ENCODE measurements around the gene WASHC3.

DNA sequence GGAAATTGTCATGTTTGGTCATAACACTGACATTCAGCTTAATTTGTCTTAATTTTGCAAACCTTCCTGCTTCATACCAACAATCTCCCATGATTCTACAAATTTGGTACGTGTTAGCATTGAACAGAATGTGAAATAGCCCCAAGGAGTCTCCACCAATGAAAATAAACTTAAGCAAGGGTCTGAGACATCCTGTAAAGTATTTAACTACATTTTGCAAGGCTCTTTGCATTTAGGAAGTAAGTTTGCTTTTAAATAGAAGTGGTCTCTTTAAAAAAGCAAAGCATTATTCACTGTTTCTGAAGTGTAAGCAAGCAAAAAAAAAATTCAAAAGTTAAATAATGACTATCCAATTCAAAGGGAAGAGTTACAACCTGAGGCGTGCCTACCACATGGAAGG, 79.9 kb downstream of the WASHC3 start:
- TF ChIP-seq CTCF (conservative IDR thresholded peaks at IDR 0.05; ENCODE audit: low read length) (no peak), EZH2phosphoT487 (IDR thresholded peaks at IDR 0.05; ENCODE audit: borderline replicate concordance, low read depth, low read length) (no peak)

All from OCI-LY7 (cell line).